ENCODE data around the gene ZBTB45.

The ZBTB45 gene
- 14.6 to 16.9 reads per million in 2 donors for total RNA-seq

GRCh38 chr19:58519355-58520256 is at the start of gene ZBTB45:
ZBTB45 (minus strand) TSS chr19:58519810; CDS start chr19:58517673, 2,137 bp downstream.
- DNase-seq, result peak; percentile 92

- no peak for DNase-seq
These were observed 49.0 kb upstream of the ZBTB45 start for GRCh38 chr19:58568453-58569130.

- no peak for DNase-seq
These were observed 47.4 kb upstream of the ZBTB45 start for GRCh38 chr19:58566989-58567388.

GRCh38 chr19:58563823-58564222 is 44.2 kb upstream of the ZBTB45 start:
- no peak for DNase-seq

- no peak for DNase-seq
These were observed 43.5 kb upstream of the ZBTB45 start for GRCh38 chr19:58563034-58563573.

GRCh38 chr19:58562122-58563033 is 42.8 kb upstream of the ZBTB45 start:
- no peak for DNase-seq

- no peak for DNase-seq
These were observed 41.9 kb upstream of the ZBTB45 start for GRCh38 chr19:58561373-58562121.

- DNase-seq, result no peak
These were observed 41.3 kb upstream of the ZBTB45 start for GRCh38 chr19:58560921-58561320.

- no peak for DNase-seq
These were observed 40.6 kb upstream of the ZBTB45 start for GRCh38 chr19:58560007-58560887.

- no peak for DNase-seq
These were observed 39.8 kb upstream of the ZBTB45 start for GRCh38 chr19:58559275-58560006.

- no peak for DNase-seq
These were observed 39.1 kb upstream of the ZBTB45 start for GRCh38 chr19:58558623-58559274.

- no peak for DNase-seq
These were observed 38.5 kb upstream of the ZBTB45 start, which contains the start of gene UBE2M for GRCh38 chr19:58558066-58558622. UBE2M (minus strand) TSS chr19:58558611; CDS start chr19:58558381, 230 bp downstream.

GRCh38 chr19:58557221-58558065 is 37.8 kb upstream of the ZBTB45 start:
- DNase-seq, result no peak

GRCh38 chr19:58556622-58557220 is 37.1 kb upstream of the ZBTB45 start:
- DNase-seq, result no peak

GRCh38 chr19:58555920-58556621 is 36.5 kb upstream of the ZBTB45 start:
- DNase-seq, result no peak

- no peak for DNase-seq
These were observed 35.8 kb upstream of the ZBTB45 start for GRCh38 chr19:58555369-58555885.

Measured in activated gamma-delta T cell (primary cell).